Activated T-cell treated with anti-CD3 and anti-CD28 coated beads, Interleukin-2, amount 50 U/mL, for 48 hours (primary cell): Measurements from ENCODE around the gene NME7.
"Not testable (repeated sequence)": the region's sequence is repeated elsewhere in the genome, so short reads cannot be mapped to it uniquely, and the experiment has no call there.

Experiments used
- DNase-seq, 2 experiments: peaks; one replicate each; pipeline ENCODE4 v3.0.0-alpha.2; 2020

NME7 gene

GRCh38 chr1:169367686-169368405, at the start of gene NME7, which contains the start of gene BLZF1:
Gene NME7, minus strand, starts transcription at chr1:169367797. Its CDS starts 87 bp downstream, at chr1:169367710.
Gene BLZF1, plus strand, starts transcription at chr1:169368195. Its CDS starts 1,328 bp downstream, at chr1:169369523.
- DNase-seq, result peak; percentile 99

GRCh38 chr1:169414952-169415351, 47.4 kb upstream of the NME7 start:
- no peak for DNase-seq

- DNase-seq, result not testable (repeated sequence)
These were observed 40.7 kb upstream of the NME7 start for GRCh38 chr1:169408340-169408739.

DNA sequence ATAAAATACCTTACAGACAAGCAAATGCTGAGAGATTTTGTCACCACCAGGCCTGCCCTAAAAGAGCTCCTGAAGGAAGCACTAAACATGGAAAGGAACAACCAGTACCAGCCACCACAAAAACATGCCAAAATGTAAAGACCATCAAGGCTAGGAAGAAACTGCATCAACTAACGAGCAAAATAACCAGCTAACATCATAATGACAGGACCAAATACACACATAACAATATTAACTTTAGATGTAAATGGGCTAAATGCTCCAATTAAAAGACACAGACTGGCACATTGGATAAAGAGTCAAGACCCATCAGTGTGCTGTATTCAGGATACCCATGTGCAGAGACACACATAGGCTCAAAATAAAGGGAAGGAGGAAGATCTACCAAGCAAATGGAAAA, 35.0 kb upstream of the NME7 start:
- not testable (repeated sequence) for DNase-seq

DNA sequence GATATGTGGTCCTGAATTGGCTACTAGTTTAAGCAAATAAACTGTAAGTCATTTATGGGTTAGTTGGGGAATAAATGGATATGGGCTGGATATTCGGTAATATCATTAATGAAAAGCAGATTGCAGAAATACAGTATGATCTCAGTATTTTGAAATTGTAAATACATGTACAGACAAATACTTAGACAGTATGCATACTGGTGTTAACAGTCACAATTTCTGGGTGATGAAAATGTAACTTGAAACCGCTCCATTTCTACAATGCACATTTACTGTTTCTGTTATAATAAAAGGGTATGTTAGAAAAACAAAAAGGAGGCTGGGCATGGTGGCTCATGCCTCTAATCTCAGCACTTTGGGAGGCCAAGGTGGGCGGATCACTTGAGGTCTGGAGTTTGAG, 28.4 kb upstream of the NME7 start:
- DNase-seq, result no peak

DNA sequence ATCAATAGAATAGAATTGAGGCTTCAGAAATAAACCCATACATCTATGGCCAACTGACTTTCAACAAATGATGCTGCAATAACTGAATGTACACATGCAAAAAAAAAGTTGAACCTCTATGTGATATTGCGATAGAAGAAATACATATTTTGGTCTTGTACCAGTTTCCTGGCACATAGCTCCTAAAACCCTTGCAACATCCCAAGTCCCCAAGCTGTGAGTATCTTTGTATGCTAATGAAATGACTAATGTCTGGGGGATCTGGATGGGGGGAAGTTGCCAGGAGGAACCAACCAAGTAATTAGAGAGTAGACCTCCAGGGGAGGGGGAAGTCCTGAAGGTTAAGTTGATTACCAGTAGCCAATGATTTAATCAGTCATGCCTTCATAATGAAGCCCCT, 24.8 kb upstream of the NME7 start:
- DNase-seq, result no peak

- DNase-seq, result no peak
These were observed 22.7 kb upstream of the NME7 start for GRCh38 chr1:169390303-169390702.

GRCh38 chr1:169387399-169387798, 19.8 kb upstream of the NME7 start:
- no peak for DNase-seq

GRCh38 chr1:169383449-169383848, 15.9 kb upstream of the NME7 start:
- no peak for DNase-seq

DNA sequence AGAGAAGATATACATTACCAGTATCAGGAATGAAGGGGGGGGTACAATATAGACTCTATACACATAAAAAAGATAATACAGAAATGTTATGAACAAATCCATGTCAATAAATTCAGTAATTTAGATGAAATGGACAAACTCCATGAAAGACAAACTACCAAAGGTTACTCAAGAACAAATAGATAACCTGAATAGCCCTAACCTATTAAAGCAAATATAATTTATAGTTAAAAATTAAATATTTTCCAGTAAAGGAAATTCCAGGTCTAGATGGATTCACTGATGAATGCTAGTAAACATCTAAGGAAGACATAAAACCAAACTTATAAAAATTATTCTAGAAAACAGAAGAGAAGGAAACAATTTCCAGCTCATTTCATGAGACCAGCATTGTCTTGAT, 13.6 kb upstream of the NME7 start:
- DNase-seq, result no peak

DNA sequence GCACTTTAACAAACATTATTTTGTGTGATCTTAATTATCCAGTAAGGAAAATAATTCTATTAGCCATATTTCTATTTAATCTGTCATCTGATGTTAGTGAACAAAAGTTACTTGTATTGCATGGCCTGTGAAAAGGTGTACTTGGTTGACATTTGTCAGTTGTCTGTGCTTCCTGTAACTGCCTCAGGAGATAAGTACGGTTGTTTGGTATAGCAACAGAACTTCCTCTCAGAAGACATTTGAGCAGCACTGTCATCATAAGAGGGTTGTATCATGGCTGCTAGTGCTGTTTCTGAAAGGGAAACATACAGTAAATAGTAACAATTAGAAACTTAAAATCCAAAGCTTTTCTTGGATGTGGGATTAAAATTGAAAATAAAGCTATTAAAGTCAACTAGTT, 3.8 kb upstream of the NME7 start:
- no peak for DNase-seq

- peak; percentile 39 to 47 for DNase-seq
These were observed 791 bp upstream of the NME7 start for GRCh38 chr1:169368406-169368769.

DNA sequence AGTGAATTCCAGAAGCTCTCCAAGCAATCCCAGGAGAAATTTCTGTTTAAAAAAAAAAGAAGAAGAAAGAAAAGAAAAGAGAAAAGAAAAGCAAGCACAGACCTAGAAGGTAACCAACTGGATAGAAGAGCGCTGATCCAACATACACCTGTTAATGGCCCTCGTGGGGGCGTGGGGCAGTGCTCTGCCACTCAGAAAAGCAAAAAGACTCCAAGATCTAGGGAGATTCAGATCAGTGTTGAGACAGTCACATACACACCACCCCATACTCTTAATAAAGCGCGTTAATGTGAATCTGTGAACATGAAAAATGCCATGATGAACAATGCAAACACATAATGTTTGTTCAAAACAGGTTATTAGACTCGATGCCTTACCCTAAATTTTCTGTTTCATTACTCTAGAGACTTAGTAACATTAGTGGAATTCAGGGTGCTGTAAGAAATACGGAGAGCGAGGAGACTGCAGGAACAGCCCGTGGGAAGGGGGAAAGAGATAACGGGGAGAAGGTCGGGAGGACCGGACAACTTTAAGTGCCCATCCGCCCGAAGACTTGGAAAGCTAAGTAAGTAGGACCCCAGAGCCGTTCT, 406 bp downstream of the NME7 start:
- DNase-seq, result no peak

- peak in 1 of 2 experiments; percentile 27 for DNase-seq
These were observed 2.6 kb downstream of the NME7 start for GRCh38 chr1:169364948-169365347.

DNA sequence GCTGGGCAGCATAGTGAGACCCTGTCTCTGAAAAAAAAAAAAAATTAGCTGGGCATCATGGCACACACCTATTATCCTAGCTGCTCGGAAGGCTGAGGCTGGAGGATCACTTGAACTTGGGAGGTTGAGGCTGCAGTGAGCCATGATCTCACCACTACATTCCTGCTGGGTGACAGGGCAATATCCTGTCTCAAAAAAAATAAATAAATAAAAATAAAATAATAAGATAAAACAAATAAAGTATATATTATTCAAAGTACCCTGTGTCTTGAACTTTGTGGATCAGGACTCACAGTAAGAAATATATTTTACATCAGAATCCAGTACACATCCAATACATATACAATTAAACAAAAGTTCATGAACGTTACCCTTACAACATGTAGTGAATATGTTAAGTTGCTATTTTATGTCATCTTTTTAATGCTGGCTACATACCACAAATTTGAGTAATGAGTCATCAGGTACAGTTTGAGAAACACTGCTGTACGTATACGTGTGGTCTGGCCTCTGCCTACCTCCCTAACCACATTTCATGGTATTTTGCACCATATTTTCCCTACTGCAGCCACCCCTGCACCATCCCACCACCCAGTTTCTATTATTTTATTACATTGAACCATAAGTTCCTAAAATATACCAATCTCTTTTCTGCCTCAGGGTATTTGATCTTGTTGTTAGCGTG, 4.4 kb downstream of the NME7 start:
- DNase-seq, result peak; percentile 40 to 51

DNA sequence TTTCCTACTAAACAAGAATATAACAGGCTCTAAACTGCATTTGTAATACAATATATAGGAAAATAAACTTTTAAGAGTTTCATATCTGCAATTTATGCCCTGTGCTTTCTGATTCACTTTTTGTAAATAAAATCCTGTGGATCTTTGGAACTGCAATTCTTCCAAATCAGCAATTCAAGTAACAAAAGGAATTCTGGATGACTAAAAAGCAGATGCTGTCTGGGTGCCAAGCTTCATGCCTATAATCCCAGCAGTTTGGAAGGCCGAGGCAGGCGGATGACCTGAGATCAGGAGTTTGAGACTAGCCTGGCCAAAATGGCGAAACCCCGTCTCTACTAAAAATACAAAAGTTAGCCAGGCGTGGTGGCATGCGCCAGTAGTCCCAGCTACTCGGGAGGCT, 6.3 kb downstream of the NME7 start:
- DNase-seq, result no peak

DNA sequence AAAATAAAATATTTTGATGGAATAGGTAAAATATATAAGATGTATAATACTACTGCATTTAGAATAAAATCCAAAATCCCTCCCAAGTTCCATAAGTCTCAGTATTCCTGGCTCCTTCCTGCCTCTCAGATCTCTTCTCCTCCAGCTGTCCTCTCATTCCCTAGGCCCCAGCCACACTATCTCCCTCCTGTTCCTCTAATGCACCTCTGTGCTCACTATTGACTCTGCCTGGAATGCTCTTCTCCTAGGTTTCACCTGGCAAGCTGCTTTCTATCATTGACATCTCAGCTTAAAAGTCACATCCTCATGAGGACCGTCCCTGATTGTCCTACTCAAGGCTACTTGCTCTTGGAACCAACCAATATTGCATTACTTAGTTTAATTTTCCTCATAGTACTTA, 7.2 kb downstream of the NME7 start:
- DNase-seq, result no peak

DNA sequence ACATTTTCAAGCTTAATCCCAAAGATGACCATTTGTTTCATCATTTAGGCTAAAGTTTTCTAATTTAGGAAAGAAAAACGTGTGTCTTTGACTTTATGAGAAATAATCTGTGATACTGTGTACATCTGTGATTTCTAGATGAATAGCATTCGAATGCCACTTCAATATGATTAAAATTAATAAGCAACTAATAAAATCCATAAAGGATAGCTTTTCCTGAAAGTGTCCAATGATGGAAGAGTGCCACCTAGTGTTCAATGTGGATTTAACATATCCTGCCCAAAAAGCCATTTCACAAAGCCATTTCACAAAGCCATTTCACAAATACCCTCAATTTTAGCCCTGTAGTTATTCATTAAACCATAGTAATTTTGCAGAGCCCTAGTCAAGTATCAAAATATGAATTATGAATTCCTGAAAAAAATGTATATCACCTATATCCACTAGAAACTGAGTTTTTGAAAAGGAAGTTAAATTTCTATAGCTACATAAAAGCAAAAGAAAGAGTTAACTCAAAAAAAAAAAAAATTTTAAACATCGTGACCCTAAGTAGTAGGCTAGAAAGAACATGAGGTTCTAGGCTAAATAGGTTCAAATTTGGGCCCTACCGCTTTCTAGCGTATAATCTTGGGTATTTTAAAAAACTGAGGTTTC, 19.1 kb downstream of the NME7 start:
- no peak for DNase-seq

- DNase-seq, result no peak
These were observed 19.8 kb downstream of the NME7 start for GRCh38 chr1:169347688-169348382.

DNA sequence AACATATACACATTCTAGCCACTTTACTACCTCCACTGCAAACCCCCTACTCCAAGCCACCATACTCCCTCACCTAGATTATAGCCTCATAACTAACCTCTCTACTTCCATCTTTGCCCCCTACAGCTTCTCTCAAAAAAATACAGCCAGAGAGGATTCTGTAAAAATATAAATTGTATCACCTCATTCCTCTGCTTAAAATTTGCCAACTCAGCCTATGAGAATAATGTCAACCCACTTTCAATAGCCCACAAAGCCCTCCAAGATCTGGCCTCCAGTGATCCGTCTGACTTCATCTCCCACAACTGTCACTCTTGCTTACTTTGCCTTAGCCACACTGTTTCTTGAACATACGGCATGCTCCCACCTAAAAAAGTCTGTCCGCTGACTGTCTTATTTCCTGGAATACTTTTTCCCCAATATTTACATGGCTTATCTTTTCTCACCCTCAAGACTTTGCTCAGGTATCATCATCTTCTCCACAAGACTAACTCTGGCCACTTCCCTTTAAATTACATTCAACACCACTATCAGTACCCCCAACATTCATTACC, 21.5 kb downstream of the NME7 start:
- DNase-seq, result no peak

DNA sequence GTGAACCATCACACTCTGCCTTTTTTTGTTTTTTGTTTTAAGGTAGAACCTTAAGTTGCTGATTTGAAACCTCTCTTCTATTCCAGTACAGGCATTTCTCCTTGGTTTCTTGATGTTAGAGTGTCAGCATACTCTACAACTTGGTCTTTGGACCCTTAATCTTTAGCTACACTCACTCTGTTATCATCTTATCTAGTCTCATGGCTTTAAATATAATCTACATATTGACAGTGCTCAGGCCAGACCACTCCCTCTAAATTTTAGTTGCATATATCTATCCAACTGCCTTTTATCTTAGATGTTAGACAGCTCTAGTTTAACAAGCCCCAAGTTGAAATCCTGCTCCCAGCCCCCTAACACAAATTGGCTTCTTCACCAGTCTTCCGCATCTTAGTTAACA, 22.1 kb downstream of the NME7 start:
- no peak for DNase-seq

GRCh38 chr1:169342096-169342495, 25.5 kb downstream of the NME7 start:
- DNase-seq, result not testable (repeated sequence)

DNA sequence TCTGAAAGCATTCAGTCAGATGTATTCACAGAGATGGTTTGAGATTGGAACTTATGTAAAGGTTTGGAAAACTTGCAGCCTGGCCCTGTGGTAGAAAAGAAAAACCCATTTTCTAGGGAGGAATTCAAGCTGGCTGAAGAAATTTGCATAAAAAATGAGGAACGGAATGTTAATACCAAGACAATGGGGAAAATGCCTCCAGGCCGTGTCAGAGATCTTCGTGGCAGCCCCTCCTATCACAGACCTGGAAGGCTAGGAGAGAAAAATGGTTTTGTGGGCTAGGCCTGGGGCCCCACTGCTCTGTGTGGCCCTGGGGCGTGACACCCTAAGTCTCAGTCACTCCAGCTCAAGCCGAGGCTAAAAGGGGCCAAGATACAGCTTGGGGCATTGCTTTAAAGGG, 26.7 kb downstream of the NME7 start:
- DNase-seq, result no peak
